NCI-H2227 (cell line): ENCODE data around the gene CSGALNACT2.
"Not testable (repeated sequence)": the region's sequence is repeated elsewhere in the genome, so short reads cannot be mapped to it uniquely, and the experiment has no call there.

ENCODE experiments used
- DNase-seq: peaks from one replicate; lab custom pipeline; 2025; ENCODE audit not compliant: unreplicated experiment; lab: John Stamatoyannopoulos, UW

The CSGALNACT2 gene, protein sequence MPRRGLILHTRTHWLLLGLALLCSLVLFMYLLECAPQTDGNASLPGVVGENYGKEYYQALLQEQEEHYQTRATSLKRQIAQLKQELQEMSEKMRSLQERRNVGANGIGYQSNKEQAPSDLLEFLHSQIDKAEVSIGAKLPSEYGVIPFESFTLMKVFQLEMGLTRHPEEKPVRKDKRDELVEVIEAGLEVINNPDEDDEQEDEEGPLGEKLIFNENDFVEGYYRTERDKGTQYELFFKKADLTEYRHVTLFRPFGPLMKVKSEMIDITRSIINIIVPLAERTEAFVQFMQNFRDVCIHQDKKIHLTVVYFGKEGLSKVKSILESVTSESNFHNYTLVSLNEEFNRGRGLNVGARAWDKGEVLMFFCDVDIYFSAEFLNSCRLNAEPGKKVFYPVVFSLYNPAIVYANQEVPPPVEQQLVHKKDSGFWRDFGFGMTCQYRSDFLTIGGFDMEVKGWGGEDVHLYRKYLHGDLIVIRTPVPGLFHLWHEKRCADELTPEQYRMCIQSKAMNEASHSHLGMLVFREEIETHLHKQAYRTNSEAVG

DNA sequence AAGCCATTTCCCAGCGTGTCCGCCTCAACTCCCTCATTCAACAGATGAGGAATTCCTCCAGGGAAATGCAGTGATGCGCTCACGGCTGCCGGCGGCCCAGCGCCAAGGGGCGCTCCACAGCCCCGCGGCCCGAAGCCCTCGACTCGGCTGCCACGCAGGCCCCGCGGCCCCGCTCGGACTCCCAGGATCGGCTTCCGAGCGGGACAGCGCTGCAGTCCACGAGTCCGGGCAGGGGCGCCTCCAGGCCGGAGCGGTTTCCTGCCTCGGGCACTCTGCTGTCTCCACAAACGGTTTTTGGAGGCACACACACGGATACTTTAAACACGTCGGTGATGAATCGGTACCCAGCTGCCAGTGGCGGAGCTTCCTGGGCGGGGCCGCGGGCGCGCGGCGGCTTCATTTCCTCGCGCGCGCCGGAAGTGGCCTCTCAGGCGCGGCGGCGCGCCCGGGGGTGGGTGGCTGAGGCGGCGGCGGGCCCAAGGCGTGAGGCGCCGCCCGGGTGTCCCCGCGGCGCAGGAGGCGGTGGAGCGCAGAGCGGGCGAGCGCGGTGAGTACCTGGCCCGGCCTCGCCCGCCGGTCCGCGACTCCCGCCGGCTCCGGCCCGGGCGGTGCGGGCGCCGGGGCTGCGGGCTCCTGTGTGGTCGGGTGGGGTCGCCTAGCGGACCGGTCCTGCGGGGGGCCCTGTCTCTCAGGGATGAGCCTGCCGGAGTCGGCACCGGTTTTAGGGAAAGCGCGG, at the start of gene CSGALNACT2:
Gene CSGALNACT2 (plus strand): TSS at position 425 of the 736 bp plus-strand sequence. CDS start 16,705 bp downstream, outside the sequence.
- peak; percentile 89 for DNase-seq

DNA sequence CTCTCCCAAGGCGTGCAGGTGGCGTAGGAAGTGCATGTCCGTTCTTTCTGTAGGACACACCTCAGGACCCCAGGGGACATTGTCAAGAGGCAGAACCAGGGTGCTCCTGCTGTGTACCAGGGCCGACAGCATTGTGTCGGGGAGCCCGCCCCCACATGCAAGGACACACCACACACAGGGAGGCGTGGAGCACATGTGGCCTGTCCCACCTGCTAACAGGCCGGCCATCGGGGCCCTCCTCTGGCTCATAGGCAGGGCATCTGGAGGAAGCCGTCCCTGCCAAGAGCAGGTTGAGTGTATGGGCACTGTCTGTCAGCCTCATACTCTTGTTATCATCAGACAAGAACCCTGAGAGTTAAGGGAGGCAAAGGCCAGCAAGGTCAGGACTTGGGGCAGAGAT, 48.7 kb upstream of the CSGALNACT2 start:
- DNase-seq = no peak

DNA sequence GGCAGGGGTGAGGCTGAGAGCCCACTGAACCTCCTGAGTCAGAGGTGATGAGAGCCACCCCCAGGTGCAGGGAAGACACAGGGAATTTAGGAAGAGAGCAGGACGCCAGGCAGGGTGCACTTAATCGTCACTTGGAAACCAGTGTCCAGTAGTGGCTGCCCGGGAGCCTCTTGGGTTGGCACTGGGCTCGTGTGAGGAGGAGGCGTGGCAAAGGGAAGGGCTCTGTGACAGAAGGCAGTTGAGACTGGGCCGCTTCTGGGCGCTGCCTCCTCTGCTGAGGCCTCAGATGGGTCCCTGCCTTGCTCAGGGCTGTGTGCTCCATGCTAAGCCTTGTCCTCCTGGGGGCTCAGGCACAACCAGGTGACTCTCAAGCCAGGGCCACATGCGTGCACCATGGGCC, 48.1 kb upstream of the CSGALNACT2 start:
- no peak for DNase-seq

DNA sequence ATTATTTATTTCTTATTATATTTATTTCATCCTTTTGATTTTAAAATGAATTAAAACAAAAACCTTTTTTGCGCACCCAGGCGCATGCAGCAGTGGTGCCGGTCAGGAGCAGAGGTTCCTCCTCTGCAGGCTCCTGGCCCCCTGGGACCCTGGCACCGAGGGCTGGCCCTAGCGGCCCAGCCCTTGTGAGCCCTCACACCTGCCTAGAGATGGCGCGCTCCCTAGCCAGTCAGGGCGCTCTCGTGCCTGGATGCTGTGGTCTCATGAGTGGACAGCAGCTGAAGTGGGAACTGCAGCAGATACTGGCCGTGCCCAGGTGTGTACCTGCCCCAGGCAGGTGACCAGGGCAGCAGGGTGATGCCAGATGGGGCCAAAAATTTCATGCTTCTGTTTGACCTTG, 47.6 kb upstream of the CSGALNACT2 start:
- no peak for DNase-seq

DNA sequence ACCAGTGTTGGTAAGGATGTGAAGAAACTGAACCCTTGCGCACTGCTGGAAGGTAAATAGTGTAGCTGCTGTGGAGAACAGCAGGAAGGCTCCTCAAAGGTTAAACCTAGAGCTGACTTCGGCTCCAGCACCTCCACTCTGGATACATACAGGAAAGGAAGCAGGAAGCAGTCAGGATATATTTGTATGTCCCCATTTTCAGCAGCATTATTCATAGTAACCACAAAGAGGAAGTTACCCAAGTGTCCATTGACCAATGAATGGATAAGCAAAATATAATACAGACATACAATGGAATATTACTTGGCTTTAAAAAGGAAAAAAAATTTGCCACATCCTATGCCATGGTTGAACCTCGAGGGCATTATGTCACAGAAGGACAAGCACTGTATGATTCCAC, 46.4 kb upstream of the CSGALNACT2 start:
- DNase-seq = no peak

DNA sequence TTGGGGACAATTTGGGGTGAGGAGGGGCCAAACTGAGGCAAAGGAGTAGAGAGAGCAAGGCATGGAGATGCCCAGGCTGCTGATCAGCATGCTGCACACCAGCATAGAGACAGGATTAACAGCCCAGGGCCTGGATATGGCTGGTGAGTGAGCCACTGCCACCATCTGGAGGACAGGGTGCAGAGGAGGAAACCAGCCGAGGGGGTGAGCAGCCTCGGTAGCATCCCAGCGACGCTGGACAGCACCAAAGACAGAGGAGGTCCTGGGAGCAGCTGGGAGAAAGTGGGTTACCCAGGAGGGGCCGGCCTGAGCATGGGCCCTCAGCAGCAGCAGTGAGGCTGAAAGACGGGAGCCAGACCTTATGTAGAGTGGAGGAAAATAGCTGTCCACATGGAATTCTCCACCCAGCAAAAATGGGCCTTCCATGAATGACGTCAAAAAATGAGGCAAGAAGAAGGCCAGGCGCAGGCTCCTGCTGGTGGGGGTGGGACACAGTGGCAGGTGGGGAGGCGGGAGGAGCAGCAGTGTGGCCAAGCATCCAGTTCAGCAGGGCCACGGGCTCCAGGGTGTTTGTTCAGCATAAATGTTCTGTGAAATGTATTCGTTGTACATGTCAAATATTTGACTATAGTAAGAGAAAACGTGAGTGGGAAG, 44.7 kb upstream of the CSGALNACT2 start:
- peak; percentile 28 for DNase-seq

DNA sequence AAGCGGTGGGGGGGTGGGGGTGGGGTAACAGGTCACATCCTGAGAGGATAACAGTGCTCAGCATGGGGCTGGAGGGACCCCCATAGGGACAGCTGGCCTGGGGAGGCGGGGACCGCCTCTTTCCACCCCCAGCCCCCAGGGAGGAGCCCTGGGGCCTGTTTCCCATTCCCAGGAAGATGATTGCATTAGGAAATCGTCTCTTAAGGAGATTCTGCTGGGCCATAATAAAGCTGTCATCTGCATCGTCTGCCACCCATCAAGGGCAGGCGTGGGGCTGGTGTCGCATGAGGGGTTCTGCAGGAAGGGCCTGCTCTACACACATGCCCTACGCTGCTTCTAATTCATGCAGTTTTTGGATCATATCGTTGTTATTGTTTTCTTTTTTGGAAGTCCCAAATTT, 44.2 kb upstream of the CSGALNACT2 start:
- DNase-seq = no peak

DNA sequence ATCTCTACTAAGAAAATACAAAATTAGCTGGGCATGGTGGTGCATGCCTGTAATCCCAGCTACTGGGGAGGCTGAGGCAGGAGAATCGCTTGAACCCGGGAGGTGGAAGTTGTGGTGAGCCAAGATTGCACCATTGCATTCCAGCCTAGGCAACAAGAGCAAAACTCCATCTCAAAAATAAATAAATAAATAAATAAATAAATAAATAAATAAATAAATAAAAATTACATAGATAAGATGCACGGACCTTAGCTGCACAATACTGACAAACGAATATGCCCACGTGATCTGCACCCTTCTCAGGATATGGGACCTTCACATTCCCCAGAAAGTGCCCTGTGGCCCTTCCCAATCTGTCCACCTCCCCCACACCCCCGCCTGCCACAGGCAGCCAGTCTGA, 38.9 kb upstream of the CSGALNACT2 start:
- DNase-seq = not testable (repeated sequence)

DNA sequence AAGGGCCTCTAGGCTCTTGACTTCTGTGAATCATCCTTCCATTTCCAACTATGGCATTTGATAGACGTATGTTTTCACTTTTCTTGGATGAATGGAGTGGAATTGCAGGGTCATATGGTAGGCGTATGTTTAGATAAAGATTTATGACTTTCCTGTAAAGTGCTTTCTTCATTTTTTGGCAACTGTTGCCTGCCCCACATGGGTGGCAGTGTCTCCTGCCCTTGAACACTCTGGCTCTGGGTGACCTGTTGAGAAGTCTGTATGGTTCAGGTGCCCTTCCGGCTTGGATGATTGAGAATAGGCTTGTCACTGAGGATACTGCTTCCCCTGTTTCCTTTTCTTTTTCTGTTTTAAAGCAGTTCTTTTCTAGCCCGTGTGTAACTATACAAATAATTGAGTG, 38.3 kb upstream of the CSGALNACT2 start:
- no peak for DNase-seq

DNA sequence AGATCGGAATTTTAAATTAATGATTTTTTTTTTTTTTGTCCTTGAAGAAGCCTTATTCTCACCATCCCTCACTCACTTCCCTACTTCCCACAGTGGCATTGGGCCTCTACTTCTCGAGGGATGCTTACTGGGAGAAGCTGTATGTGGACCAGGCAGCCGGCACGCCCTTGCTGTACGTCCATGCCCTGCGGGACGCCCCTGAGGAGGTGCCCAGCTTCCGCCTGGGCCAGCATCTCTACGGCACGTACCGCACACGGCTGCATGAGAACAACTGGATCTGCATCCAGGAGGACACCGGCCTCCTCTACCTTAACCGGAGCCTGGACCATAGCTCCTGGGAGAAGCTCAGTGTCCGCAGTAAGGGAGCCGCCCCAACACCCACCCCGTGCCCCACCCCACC, 37.9 kb upstream of the CSGALNACT2 start:
- no peak for DNase-seq

DNA sequence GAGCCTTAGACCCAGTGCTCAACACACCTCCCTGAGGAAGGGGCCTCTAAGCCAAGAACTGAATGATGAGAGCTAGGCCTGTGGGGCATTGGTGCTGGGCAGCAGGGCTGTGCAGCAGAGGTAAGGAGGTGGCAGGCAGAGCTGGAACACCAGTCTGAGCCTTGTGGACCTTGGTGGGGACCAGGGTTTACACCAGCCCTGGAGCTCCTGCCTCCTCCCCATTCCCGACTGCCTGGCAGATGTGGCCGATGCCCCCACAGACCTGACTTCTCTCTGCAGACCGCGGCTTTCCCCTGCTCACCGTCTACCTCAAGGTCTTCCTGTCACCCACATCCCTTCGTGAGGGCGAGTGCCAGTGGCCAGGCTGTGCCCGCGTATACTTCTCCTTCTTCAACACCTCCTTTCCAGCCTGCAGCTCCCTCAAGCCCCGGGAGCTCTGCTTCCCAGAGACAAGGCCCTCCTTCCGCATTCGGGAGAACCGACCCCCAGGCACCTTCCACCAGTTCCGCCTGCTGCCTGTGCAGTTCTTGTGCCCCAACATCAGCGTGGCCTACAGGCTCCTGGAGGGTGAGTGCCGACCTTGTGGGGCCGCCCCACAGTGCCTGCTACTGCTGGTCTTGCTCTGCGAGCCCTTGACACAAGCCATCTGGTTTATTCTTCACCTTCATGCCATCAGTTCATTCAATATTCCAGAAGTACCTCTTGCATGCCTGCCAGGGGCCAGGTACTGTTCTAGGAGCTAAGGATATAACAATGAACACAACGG, 36.0 kb upstream of the CSGALNACT2 start:
- no peak for DNase-seq

DNA sequence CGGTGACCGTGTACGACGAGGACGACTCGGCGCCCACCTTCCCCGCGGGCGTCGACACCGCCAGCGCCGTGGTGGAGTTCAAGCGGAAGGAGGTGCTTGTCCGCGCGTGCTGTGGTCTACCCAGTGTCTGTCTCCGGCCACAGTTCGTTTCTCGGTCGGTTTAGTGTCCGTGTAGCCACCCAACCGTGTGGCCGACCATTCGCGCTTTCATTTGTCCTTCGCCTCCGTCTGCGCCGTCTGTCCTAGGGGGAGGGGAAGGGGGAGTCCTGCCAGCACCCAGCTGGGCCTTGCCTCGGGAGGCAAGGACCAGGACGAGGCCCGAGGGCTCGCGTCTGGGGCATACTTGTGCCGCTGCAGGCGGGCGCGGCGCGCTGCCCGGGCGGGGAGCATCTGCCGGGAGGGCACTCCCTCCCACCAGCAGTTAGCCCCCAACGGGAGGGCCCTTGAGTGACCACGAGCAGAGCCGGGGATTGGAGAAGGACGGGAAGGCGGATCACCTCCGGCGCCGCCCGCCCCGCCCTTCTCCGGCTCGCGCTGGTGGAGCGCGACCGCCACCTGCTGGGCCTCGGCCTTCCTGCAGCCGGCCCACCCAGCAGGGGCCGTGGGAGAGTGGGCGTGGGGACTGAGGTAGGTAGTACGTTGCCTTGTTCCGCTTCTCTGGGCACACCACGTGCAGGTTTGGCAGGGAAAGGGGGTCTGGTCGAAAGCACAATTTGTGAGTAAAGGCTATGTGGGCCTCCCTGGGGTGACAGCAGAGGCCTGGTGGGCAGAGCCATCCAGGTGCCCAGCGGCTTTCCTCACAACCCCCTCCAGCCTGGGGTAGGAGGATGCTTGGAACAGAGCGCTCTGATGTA, 32.9 kb upstream of the CSGALNACT2 start:
- peak; percentile 88 for DNase-seq

DNA sequence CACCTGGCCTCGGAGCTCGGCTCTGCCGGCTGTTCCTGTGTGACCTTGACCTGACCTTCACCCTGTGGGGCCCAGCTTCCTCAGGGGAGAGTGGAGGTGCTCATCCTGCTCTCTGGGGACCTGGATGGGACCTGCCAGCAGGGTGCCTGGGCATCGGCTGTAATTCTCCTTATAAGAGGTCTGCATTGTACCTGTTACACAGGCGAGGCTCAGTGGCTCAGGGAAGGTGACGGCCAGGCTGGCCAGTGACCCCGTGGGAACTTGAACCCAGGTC, 32.4 kb upstream of the CSGALNACT2 start:
- no peak for DNase-seq

DNA sequence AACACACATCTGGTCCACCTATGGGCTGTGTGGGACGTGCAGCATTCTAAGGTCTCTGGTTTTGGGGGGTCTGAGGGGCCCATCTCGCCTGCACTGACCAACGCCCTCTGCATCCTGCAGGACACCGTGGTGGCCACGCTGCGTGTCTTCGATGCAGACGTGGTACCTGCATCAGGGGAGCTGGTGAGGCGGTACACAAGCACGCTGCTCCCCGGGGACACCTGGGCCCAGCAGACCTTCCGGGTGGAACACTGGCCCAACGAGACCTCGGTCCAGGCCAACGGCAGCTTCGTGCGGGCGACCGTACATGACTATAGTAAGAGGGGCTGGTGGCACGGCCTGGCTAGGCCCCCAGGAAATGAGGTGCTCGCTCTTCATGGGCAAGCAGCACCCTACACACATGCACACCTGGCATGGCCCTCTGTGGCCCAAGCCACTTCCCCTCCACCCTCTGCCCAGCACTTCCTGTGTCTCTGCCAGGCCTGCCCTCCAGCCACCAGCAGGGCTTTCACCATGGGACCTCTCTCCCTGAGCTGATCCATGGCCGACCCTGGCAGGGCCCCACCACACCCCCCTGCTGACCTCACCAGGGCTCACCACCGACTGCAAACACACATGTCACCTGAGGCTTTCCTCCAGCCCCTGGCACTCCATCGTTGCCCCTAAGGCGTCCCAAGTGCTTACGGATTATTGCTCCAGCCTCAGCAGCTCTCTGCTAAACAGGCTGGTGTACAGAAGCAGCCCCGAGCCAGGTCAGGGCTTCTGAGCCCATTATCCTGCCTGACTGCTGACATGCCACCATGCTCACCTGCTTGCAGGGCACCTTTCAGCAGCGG, 31.8 kb upstream of the CSGALNACT2 start:
- DNase-seq = no peak

DNA sequence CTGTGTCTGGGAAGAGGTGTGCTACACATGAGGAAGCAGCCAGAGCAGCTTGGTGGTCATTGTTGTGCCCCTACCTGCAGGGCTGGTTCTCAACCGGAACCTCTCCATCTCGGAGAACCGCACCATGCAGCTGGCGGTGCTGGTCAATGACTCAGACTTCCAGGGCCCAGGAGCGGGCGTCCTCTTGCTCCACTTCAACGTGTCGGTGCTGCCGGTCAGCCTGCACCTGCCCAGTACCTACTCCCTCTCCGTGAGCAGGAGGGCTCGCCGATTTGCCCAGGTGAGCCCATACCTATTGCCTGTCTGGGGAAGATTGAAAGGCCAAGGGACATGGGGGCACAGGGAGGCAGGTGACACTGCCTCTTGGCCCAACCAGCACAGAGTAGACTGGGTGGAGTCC, 29.3 kb upstream of the CSGALNACT2 start:
- DNase-seq = no peak

DNA sequence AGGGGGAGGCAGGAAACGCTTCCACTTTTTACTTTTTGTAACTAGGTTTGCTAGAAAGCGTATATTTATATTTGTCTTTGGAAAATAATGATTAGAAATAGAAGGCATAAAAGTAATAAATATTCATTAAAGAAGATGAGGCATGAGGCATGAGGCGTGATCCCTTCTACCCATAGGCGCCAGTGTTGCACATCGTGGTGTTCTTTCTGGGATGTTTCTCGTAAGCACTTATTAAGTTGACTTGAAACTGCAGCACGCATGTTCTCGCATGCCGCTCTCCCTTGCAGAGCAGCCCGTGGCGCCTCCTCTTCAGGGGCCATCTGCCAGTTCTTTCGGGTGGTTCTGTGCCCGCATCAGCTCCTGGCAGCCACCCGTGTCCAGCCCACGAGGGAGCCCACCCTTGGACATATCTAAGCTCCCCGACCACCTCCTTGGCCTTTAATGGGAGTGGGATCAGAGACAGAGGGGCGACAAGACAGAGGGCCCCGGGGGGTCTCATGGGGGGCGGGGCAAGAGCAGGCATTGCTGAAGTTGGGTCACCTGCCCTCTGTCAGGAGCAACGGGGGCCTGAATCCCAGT, 28.5 kb upstream of the CSGALNACT2 start:
- no peak for DNase-seq

DNA sequence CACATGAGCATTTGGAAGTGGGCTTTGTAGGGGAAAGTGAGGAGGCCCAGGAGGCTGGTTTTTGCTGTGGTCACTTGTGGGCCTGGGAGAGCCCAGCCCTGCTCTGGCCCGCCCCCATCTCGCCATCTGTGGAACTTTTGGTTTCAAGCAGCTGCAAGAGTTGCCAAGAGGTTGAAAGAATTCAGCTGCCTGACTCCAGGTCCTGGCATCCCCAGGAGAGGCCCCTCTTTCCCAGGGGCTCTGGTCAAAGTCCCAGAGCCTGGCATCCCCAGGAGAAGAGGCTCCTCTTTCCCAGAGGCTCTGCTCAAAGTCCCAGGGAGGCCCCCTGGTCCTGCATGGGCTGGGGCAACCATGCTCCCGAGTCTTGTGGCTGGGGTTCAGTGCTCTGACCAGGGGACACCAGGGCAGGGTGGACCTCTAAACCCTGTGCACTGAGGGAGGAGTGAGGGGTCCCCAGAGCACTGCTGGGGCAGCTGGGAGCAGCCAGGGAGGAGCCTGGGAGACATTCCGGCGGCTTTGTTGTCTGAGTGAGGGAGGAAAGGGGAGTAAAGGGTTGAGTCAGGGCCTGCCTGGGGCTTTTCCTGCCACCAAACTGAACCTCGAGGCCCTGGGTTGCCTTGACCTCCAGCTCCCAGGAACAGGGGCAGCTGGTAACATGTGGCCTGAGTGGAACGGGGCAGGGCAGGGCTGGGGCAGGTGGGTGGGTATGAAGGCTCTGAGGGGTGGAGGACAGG, 27.7 kb upstream of the CSGALNACT2 start:
- DNase-seq = no peak

DNA sequence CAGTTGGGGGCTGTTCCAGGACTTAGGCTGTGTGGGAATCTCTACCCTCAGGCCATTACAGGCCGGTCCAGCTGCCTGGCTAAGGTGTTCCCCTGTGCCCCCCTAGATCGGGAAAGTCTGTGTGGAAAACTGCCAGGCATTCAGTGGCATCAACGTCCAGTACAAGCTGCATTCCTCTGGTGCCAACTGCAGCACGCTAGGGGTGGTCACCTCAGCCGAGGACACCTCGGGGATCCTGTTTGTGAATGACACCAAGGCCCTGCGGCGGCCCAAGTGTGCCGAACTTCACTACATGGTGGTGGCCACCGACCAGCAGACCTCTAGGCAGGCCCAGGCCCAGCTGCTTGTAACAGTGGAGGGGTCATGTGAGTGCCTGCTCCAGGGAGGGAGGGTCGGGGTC, 27.1 kb upstream of the CSGALNACT2 start:
- no peak for DNase-seq
